ENCODE results near the gene INO80E. TPM values are rescaled to one million over a fixed set of nuclear protein-coding genes. Genes with fewer than 3 reads are reported as not detected.

Gene INO80E
- total and polyA plus RNA-seq, 2 donors (not counting 1 experiment from before 2014, with no cell fraction given) = 103 to 113 TPM

GRCh38 chr16:30053376-30054015, 57.5 kb downstream of the INO80E start:
- no peak for DNase-seq
- ATAC-seq (ENCODE audit: low read depth) = peak; percentile 19
- 14% methylated on average over 18 of the region's 19 CpGs for WGBS (ENCODE audit: insufficient coverage)
- TF ChIP-seq EZH2 (IDR thresholded peaks at IDR 0.05; ENCODE audit: borderline replicate concordance, insufficient read depth, low read depth, low read length, poor library complexity, severe bottlenecking) = no peak
- no peak for TF ChIP-seq CTCF (IDR thresholded peaks at IDR 0.05)
- Histone ChIP-seq H3K27ac (ENCODE audit: low read length in 2 of 2) (peak overlapping the region in 1 of 2 donors; percentile 5), H2AFZ (ENCODE audit: insufficient read depth, low read depth, low read length, poor library complexity, severe bottlenecking) (peak overlapping the region; percentile 83), H3K36me3 (replicated peaks in 1 of 2; ENCODE audit: control extremely low read depth in 1 of 2, control insufficient read depth in 1 of 2, extremely low read depth in 1 of 2, insufficient read depth in 2 of 2, low read length in 1 of 2) (no peaks in the 10 kb centered on the region), H4K20me1 (ENCODE audit: control insufficient read depth, insufficient read depth, low read length, poor library complexity, severe bottlenecking) (no peaks in the 10 kb centered on the region), H3K4me3 (ENCODE audit: control extremely low read depth in 1 of 5, extremely low read depth in 1 of 5, insufficient read depth in 1 of 5, low read depth in 2 of 5, low read length in 4 of 5) (peak overlapping the region; percentile 9 to 70 (median 63)), H3K79me2 (ENCODE audit: control insufficient read depth, insufficient read depth, low read length) (peaks cover 3% of the 10 kb centered on the region), H3K4me1 (ENCODE audit: control insufficient read depth in 2 of 2, insufficient read depth in 2 of 2, low read length in 2 of 2) (peaks cover 5 to 12% of the 10 kb centered on the region in 2 donors), H3K4me2 (replicated peaks; ENCODE audit: low read depth, low read length, poor library complexity, severe bottlenecking) (peak overlapping the region; percentile 97), H3K27me3 (replicated peaks in 1 of 4; ENCODE audit: control extremely low read depth in 1 of 4, control insufficient read depth in 3 of 4, insufficient read depth in 4 of 4, low read length in 3 of 4) (peaks cover 0 to 3% (median 0%) of the 10 kb centered on the region in 4 experiments), H3K9ac (ENCODE audit: low read length) (peak overlapping the region; percentile 68), H3K9me3 (ENCODE audit: control extremely low read depth in 1 of 3, control insufficient read depth in 2 of 3, insufficient read depth in 1 of 3, low read length in 2 of 3) (no peaks in the 10 kb centered on the region)
- ChIA-PET POLR2A (interaction anchor here (0.6 to 1.0 kb wide), 2 partner anchors 12 to 123 kb away, joined by 3 to 8 read pairs; partner anchors contain the start of gene ALDOA), CTCF (interaction anchor here (0.7 to 1.7 kb wide), 3 partner anchors 13 to 90 kb away, joined by 3 to 5 read pairs (median 4); no protein-coding TSS in a partner anchor)
- intact Hi-C loops (cut with micrococcal nuclease) = loop anchor here (1.0 kb wide), 3 partner anchors 12 to 190 kb away; partner anchors contain the start of genes ALDOA and CDIPT
- H3K27ac Mint-ChIP-seq = peak overlapping the region; percentile 64
- no peaks in the 10 kb centered on the region for H3K27me3 Mint-ChIP-seq
- peak overlapping the region; percentile 87 for H3K4me3 Mint-ChIP-seq
- H3K9me3 Mint-ChIP-seq (ENCODE audit: insufficient read depth) = no peaks in the 10 kb centered on the region
- peaks cover 13% of the 10 kb centered on the region for H3K4me1 Mint-ChIP-seq

GRCh38 chr16:30054451-30054850, 58.4 kb downstream of the INO80E start:
- 83% methylated on average over 6 of the region's 8 CpGs for WGBS (ENCODE audit: insufficient coverage)
- TF ChIP-seq CTCF (IDR thresholded peaks at IDR 0.05) = no peak
- no peak for TF ChIP-seq EZH2 (IDR thresholded peaks at IDR 0.05; ENCODE audit: borderline replicate concordance, insufficient read depth, low read depth, low read length, poor library complexity, severe bottlenecking)
- Mint-ChIP-seq H3K4me1 (peaks cover 13% of the 10 kb centered on the region), H3K9me3 (ENCODE audit: insufficient read depth) (no peaks in the 10 kb centered on the region), H3K4me3 (peak overlapping the region; percentile 77), H3K27me3 (no peaks in the 10 kb centered on the region), H3K27ac (no peak overlapping the region)
- peaks cover 0 to 3% (median 0%) of the 10 kb centered on the region in 4 experiments for H3K27me3 ChIP-seq (replicated peaks in 1 of 4; ENCODE audit: control extremely low read depth in 1 of 4, control insufficient read depth in 3 of 4, insufficient read depth in 4 of 4, low read length in 3 of 4)
- no peak overlapping the region for H3K4me2 ChIP-seq (replicated peaks; ENCODE audit: low read depth, low read length, poor library complexity, severe bottlenecking)
- DNase-seq = no peak
- ChIA-PET CTCF (interaction anchor here (1.2 to 1.7 kb wide), 4 partner anchors 10 to 359 kb away, joined by 3 read pairs; no protein-coding TSS in a partner anchor), POLR2A (no interaction called here)
- H3K79me2 ChIP-seq (ENCODE audit: control insufficient read depth, insufficient read depth, low read length) = peaks cover 3% of the 10 kb centered on the region
- peaks cover 5 to 12% of the 10 kb centered on the region in 2 donors for H3K4me1 ChIP-seq (ENCODE audit: control insufficient read depth in 2 of 2, insufficient read depth in 2 of 2, low read length in 2 of 2)
- intact Hi-C loops (cut with micrococcal nuclease) = no loop called here
- no peak overlapping the region for H3K4me3 ChIP-seq (ENCODE audit: control extremely low read depth in 1 of 5, extremely low read depth in 1 of 5, insufficient read depth in 1 of 5, low read depth in 2 of 5, low read length in 4 of 5)
- H3K9me3 ChIP-seq (ENCODE audit: control extremely low read depth in 1 of 3, control insufficient read depth in 2 of 3, insufficient read depth in 1 of 3, low read length in 2 of 3) = no peaks in the 10 kb centered on the region
- no peak for ATAC-seq (ENCODE audit: low read depth)
- no peaks in the 10 kb centered on the region for H4K20me1 ChIP-seq (ENCODE audit: control insufficient read depth, insufficient read depth, low read length, poor library complexity, severe bottlenecking)
- H3K36me3 ChIP-seq (replicated peaks in 1 of 2; ENCODE audit: control extremely low read depth in 1 of 2, control insufficient read depth in 1 of 2, extremely low read depth in 1 of 2, insufficient read depth in 2 of 2, low read length in 1 of 2) = no peaks in the 10 kb centered on the region
- H3K27ac ChIP-seq (ENCODE audit: low read length in 2 of 2) = no peak overlapping the region
- H3K9ac ChIP-seq (ENCODE audit: low read length) = no peak overlapping the region
- no peak overlapping the region for H2AFZ ChIP-seq (ENCODE audit: insufficient read depth, low read depth, low read length, poor library complexity, severe bottlenecking)
